ENCODE data around the gene ATRIP.

DNA sequence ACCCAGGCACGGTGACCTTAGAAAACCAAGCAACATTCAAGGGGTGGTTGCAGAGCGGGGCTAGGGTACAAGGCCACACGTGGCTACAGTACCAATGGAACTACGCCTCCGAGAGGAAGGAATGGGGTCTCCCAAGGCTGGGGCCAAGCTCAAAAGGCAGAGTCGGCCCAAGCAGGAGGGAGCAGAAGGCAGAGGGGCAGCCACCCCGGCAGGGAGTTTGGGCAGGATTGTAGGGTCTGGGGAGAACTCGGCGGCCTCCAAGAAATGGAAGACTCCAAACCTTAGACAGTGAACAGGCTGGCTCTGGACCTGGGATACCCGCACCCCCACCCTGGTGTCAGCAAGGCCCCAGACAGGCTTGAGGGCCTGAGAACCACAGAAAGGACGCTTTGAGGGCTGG, 28.7 kb downstream of the ATRIP start:
- TF ChIP-seq, protein P1, sequence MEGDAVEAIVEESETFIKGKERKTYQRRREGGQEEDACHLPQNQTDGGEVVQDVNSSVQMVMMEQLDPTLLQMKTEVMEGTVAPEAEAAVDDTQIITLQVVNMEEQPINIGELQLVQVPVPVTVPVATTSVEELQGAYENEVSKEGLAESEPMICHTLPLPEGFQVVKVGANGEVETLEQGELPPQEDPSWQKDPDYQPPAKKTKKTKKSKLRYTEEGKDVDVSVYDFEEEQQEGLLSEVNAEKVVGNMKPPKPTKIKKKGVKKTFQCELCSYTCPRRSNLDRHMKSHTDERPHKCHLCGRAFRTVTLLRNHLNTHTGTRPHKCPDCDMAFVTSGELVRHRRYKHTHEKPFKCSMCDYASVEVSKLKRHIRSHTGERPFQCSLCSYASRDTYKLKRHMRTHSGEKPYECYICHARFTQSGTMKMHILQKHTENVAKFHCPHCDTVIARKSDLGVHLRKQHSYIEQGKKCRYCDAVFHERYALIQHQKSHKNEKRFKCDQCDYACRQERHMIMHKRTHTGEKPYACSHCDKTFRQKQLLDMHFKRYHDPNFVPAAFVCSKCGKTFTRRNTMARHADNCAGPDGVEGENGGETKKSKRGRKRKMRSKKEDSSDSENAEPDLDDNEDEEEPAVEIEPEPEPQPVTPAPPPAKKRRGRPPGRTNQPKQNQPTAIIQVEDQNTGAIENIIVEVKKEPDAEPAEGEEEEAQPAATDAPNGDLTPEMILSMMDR (IDR thresholded peaks at IDR 0.05) = no peak
- no peak for TF ChIP-seq POLR2A (IDR thresholded peaks at IDR 0.05)

Data from heart left ventricle (tissue), 13 donors.